Liver (tissue), 9 donors: ENCODE measurements around the gene CCAR1. TPM values are rescaled to one million over a fixed set of nuclear protein-coding genes. Genes with fewer than 3 reads are reported as not detected.

Experiments
- DNase-seq: peaks from one replicate; pipeline ENCODE4 v3.0.0-alpha.2; 2017; ENCODE audit warnings: low spot score
- H3K27ac ChIP-seq, 2 donors: one replicate each; pipeline ENCODE4 v1.7.0; 2013; ENCODE audit warnings: inconsistent platforms in 2 of 2, low read length in 2 of 2, control low read depth in 1 of 2, low read depth in 1 of 2, mild to moderate bottlenecking in 1 of 2
- H3K27me3 ChIP-seq, 4 donors: one replicate each; pipeline versions ENCODE4 v1.6.1 to v1.7.0; 2013; ENCODE audit warnings: low read length in 3 of 4, inconsistent platforms in 1 of 4, mild to moderate bottlenecking in 1 of 4, moderate library complexity in 1 of 4; ENCODE audit not compliant: control insufficient read depth in 4 of 4, insufficient read depth in 4 of 4
- H3K36me3 ChIP-seq, 4 donors: one replicate each; pipeline versions ENCODE4 v1.6.1 to v1.7.0; 2013; ENCODE audit warnings: low read length in 3 of 4, mild to moderate bottlenecking in 3 of 4, low read depth in 1 of 4, moderate library complexity in 1 of 4; ENCODE audit not compliant: control insufficient read depth in 4 of 4, insufficient read depth in 3 of 4
- H3K4me1 ChIP-seq, 4 donors: one replicate each; pipeline versions ENCODE4 v1.6.1 to v1.7.0; 2013; ENCODE audit warnings: low read length in 3 of 4, mild to moderate bottlenecking in 3 of 4, moderate library complexity in 1 of 4; ENCODE audit not compliant: control insufficient read depth in 4 of 4, insufficient read depth in 4 of 4
- H3K4me3 ChIP-seq, 3 donors: one replicate each; pipeline versions ENCODE4 v1.6.1 to v1.7.0; 2013; ENCODE audit warnings: low read length in 3 of 3, control low read depth in 1 of 3, low read depth in 1 of 3, mild to moderate bottlenecking in 1 of 3
- H3K9ac ChIP-seq, 2 donors: one replicate each; pipeline ENCODE4 v1.7.0; 2013; ENCODE audit warnings: low read length in 2 of 2, mild to moderate bottlenecking in 2 of 2, moderate library complexity in 2 of 2, control low read depth in 1 of 2, low read depth in 1 of 2
- H3K9me3 ChIP-seq, 4 donors: one replicate each; pipeline versions ENCODE4 v1.6.1 to v1.7.0; 2013; ENCODE audit warnings: low read length in 3 of 4; ENCODE audit not compliant: control insufficient read depth in 4 of 4
- ATF3 ChIP-seq: IDR thresholded peaks from 2 replicates; pipeline ENCODE4 v1.6.1; 2016; ENCODE audit warnings: antibody characterized with exemption
- CTCF ChIP-seq: fragments of 150-350 bp; IDR thresholded peaks from 2 replicates; pipeline ENCODE4 v1.5.1; 2017; ENCODE audit warnings: improper control_type of control experiment, low read depth, low read length; ENCODE audit not compliant: missing input control
- EGR1 ChIP-seq, 2 donors: IDR thresholded peaks; 2 replicates each; pipeline ENCODE4 v1.6.1; 2016 to 2018; ENCODE audit warnings: antibody characterized with exemption in 2 of 2, low read depth in 2 of 2
- FOXA1 ChIP-seq: IDR thresholded peaks from 2 replicates; pipeline ENCODE4 v1.6.1; 2016; ENCODE audit warnings: antibody characterized with exemption
- FOXA2 ChIP-seq: IDR thresholded peaks from 2 replicates; pipeline ENCODE4 v1.6.1; 2016; ENCODE audit warnings: antibody characterized with exemption
- GABPA ChIP-seq, 2 donors: IDR thresholded peaks in 1 of 2; conservative IDR thresholded peaks in 1 of 2; 2 replicates each; pipeline ENCODE4 v1.6.1; 2016; ENCODE audit warnings: antibody characterized with exemption in 2 of 2, mild to moderate bottlenecking in 1 of 2, moderate library complexity in 1 of 2
- HNF4A ChIP-seq, 2 donors: conservative IDR thresholded peaks; 2 replicates each; pipeline ENCODE4 v1.6.1; 2016; ENCODE audit warnings: antibody characterized with exemption in 2 of 2, mild to moderate bottlenecking in 2 of 2
- HNF4G ChIP-seq: IDR thresholded peaks from 2 replicates; pipeline ENCODE4 v1.6.1; 2016; ENCODE audit warnings: antibody characterized with exemption
- MAX ChIP-seq: IDR thresholded peaks from 2 replicates; pipeline ENCODE4 v1.6.1; 2016; ENCODE audit warnings: antibody characterized with exemption
- NR2F2 ChIP-seq: IDR thresholded peaks from 2 replicates; pipeline ENCODE4 v1.6.1; 2016; ENCODE audit warnings: antibody characterized with exemption
- RAD21 ChIP-seq, 2 donors: IDR thresholded peaks; 2 replicates each; pipeline ENCODE4 v1.6.1; 2016; ENCODE audit warnings: antibody characterized with exemption in 2 of 2, mild to moderate bottlenecking in 2 of 2
- RXRA ChIP-seq, 2 donors: IDR thresholded peaks; 2 replicates each; pipeline ENCODE4 v1.6.1; 2017 to 2018; ENCODE audit warnings: antibody characterized with exemption in 2 of 2, mild to moderate bottlenecking in 1 of 2
- SP1 ChIP-seq: IDR thresholded peaks from 2 replicates; pipeline ENCODE4 v1.6.1; 2018; ENCODE audit warnings: antibody characterized with exemption, mild to moderate bottlenecking
- TAF1 ChIP-seq: conservative IDR thresholded peaks from 2 replicates; pipeline ENCODE4 v1.6.1; 2016; ENCODE audit warnings: antibody characterized with exemption, mild to moderate bottlenecking
- YY1 ChIP-seq: IDR thresholded peaks from 2 replicates; pipeline ENCODE4 v1.6.1; 2016; ENCODE audit warnings: antibody characterized with exemption, mild to moderate bottlenecking
- ZBTB33 ChIP-seq: IDR thresholded peaks from 2 replicates; pipeline ENCODE4 v1.6.1; 2016; ENCODE audit warnings: antibody characterized with exemption
- WGBS: extraction: QIAGEN DNeasy Blood & Tissue Kit; methylation state at CpG from one replicate; pipeline ENCODE4 v1.1.7; 2013; 5-methylcytosine and 5-hydroxymethylcytosine counted together
- polyA plus RNA-seq, 2 donors: library from polyadenylated mRNA; stranded (reverse) in 1 of 2; unstranded in 1 of 2; fragments of 200-250 nt in 1 of 2; fragments of >200 nt in 1 of 2; fragmentation: Nextera tagmentation in 1 of 2; extraction: Ambion mirVana in 1 of 2; gene quantifications; one replicate each; pipeline versions ENCODE4 v1.2.1 to v1.2.3, GENCODE V29; 2013 to 2015
- total RNA-seq, 2 donors: library from RNA; depleted of rRNA; stranded (reverse); fragments of >200 nt; gene quantifications; one replicate each; pipeline ENCODE4 v1.2.3, GENCODE V29; 2014
- donor health status: healthy.
- donor health status: healthy.
- donor health status: healthy.
- donor health status: healthy.
- donor health status: healthy.

The CCAR1 gene
- total and polyA plus RNA-seq, 4 donors, result 10.5 to 27.5 (median 19.8) TPM

- no peaks in the 10 kb centered on the region for H3K4me1 ChIP-seq
- H3K36me3 ChIP-seq, result peaks cover 7 to 66% (median 32%) of the 10 kb centered on the region in 4 donors
- 96% methylated on average over 7 of the region's 7 CpGs for WGBS
- TF ChIP-seq CTCF, result no peak
- TF ChIP-seq ATF3, result no peak
- no peak overlapping the region for H3K27ac ChIP-seq
- H3K27me3 ChIP-seq, result no peaks in the 10 kb centered on the region
- H3K9ac ChIP-seq, result no peak overlapping the region
- no peaks in the 10 kb centered on the region for H3K9me3 ChIP-seq
- no peak for DNase-seq
- no peak overlapping the region for H3K4me3 ChIP-seq
Measured at GRCh38 chr10:68784476-68784875, 63.4 kb downstream of the CCAR1 start.

- Histone ChIP-seq H3K9me3 (no peaks in the 10 kb centered on the region), H3K4me3 (no peak overlapping the region), H3K27me3 (no peaks in the 10 kb centered on the region), H3K4me1 (no peaks in the 10 kb centered on the region), H3K36me3 (peaks cover 9 to 58% (median 41%) of the 10 kb centered on the region in 4 donors), H3K27ac (no peak overlapping the region), H3K9ac (no peak overlapping the region)
- no peak for DNase-seq
- 90% methylated on average over 3 of the region's 3 CpGs for WGBS
- TF ChIP-seq HNF4G (no peak), RAD21 (IDR thresholded peaks at IDR 0.05) (no peak), TAF1 (no peak), FOXA1 (no peak)
Measured at GRCh38 chr10:68787813-68788212, 66.8 kb downstream of the CCAR1 start.

- peaks cover 0 to 1% (median 0%) of the 10 kb centered on the region in 4 donors for H3K4me1 ChIP-seq
- H3K27ac ChIP-seq, result no peak overlapping the region
- H3K9ac ChIP-seq, result no peak overlapping the region
- H3K36me3 ChIP-seq, result peaks cover 11 to 58% (median 40%) of the 10 kb centered on the region in 4 donors
- no peak for DNase-seq
- TF ChIP-seq FOXA2 (no peak), YY1 (no peak), RXRA (IDR thresholded peaks at IDR 0.05) (no peak), RAD21 (IDR thresholded peaks at IDR 0.05) (no peak), NR2F2 (no peak), CTCF (no peak), HNF4G (no peak), HNF4A (conservative IDR thresholded peaks at IDR 0.05) (no peak), FOXA1 (no peak), GABPA (IDR thresholded peaks at IDR 0.05 in 1 of 2, conservative IDR thresholded peaks at IDR 0.05 in 1 of 2) (no peak), MAX (no peak), TAF1 (no peak), ZBTB33 (no peak), SP1 (no peak), EGR1 (IDR thresholded peaks at IDR 0.05; ENCODE audit: low read depth in 2 of 2) (no peak), ATF3 (no peak)
- H3K27me3 ChIP-seq, result no peaks in the 10 kb centered on the region
- no peaks in the 10 kb centered on the region for H3K9me3 ChIP-seq
- no peak overlapping the region for H3K4me3 ChIP-seq
- 96% methylated on average over 10 of the region's 10 CpGs for WGBS
Measured at GRCh38 chr10:68790476-68790875, 69.4 kb downstream of the CCAR1 start.
